ENCODE results near the gene RRAS2. TPM values are rescaled to one million over a fixed set of nuclear protein-coding genes. Genes with fewer than 3 reads are reported as not detected.

Gene RRAS2
- total RNA-seq, 4 donors from 2014 or later = 12.3 to 86.0 (median 41.7) TPM

DNA sequence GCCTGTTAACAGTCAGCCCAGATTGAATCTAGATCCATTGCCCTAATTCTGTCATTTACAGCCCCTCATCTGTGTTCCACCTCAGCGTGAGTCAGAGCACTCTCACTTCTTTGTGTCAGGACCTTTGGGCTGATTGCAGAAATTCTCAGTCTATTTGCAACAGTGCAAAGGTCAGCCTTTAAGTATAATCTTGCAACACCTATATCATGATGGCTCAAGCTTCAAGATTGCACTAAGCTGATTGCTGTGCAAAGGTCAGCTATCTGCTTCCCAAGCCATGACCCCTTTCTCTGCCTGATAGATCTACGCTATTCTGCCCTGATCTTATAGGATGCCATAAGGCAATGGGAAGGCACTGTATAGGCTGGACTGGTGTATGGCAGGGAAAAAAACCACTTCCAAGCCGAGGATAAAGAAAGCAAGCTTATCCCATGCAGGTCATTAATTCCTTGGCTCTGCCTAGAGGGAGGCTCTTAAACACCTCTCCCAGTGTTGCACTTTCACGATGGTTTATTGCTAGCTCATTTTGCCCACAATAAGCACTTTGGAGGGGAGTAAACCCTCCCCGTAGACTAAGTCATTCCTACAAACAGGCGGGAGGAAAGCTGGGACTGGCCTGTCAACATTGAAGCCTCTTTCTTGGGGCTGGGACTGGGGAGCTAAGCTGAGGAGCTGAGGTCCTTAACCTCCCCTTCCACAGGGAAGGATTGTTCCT lies 100.6 kb downstream of the RRAS2 start:
- 60% methylated on average over 6 of the region's 6 CpGs; no CpG with 5 or more reads in 1 of the 2 donors for WGBS, 2 donors (ENCODE audit: low coverage in 1 of 2)

DNA sequence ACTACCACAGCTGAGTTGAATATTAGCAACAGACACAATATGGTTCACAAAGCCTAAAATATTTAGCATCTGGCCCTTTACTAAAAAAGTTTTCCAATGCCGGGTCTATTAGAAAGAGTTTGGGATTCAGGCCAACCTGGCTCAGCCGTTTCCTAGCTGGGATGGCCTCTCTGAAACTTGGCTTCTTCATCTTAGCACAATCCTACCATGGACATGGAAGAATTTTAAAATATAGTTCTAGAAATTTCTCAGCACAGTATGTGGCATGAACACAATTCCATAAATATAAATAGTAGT lies 103.8 kb downstream of the RRAS2 start:
- Histone ChIP-seq H3K9me3 (no peaks in the 10 kb centered on the region), H3K27ac (no peak overlapping the region), H3K36me3 (no peaks in the 10 kb centered on the region), H3K4me3 (no peak overlapping the region), H3K27me3 (no peaks in the 10 kb centered on the region), H3K4me1 (peaks cover 0 to 23% (median 15%) of the 10 kb centered on the region in 4 donors)
- in situ Hi-C loops (cut with MboI; ENCODE audit: low pct_ligation_motif_present in 1 of 4, low pct_unique_long_range_greater_than_20kb in 1 of 4, low sequenced_read_pairs in 3 of 4) (loop anchor here in 1 of 4 donors (25.0 kb wide), 1 partner anchor 493 kb away; no protein-coding TSS in a partner anchor), intact Hi-C loops (cut with DNase I; ENCODE audit: low total_unique reads) (no loop called here)
- WGBS, 2 donors (ENCODE audit: low coverage in 1 of 2) = 31 to 32% methylated on average over 2 of the region's 2 CpGs
- DNase-seq = no peak
- TF ChIP-seq, protein P1, sequence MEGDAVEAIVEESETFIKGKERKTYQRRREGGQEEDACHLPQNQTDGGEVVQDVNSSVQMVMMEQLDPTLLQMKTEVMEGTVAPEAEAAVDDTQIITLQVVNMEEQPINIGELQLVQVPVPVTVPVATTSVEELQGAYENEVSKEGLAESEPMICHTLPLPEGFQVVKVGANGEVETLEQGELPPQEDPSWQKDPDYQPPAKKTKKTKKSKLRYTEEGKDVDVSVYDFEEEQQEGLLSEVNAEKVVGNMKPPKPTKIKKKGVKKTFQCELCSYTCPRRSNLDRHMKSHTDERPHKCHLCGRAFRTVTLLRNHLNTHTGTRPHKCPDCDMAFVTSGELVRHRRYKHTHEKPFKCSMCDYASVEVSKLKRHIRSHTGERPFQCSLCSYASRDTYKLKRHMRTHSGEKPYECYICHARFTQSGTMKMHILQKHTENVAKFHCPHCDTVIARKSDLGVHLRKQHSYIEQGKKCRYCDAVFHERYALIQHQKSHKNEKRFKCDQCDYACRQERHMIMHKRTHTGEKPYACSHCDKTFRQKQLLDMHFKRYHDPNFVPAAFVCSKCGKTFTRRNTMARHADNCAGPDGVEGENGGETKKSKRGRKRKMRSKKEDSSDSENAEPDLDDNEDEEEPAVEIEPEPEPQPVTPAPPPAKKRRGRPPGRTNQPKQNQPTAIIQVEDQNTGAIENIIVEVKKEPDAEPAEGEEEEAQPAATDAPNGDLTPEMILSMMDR (IDR thresholded peaks at IDR 0.05) = no peak
- TF ChIP-seq POLR2A (IDR thresholded peaks at IDR 0.05) = no peak
- no peak for TF ChIP-seq POLR2AphosphoS5 (IDR thresholded peaks at IDR 0.05)
- no peak for TF ChIP-seq EP300 (IDR thresholded peaks at IDR 0.05; ENCODE audit: low read depth)

More for the DNA sequence above, 100.6 kb downstream of the RRAS2 start:
- intact Hi-C loops (cut with DNase I; ENCODE audit: low total_unique reads) (no loop called here), in situ Hi-C loops (cut with MboI; ENCODE audit: low pct_ligation_motif_present in 1 of 4, low pct_unique_long_range_greater_than_20kb in 1 of 4, low sequenced_read_pairs in 3 of 4) (loop anchor here in 1 of 4 donors (25.0 kb wide), 1 partner anchor 496 kb away; no protein-coding TSS in a partner anchor)
- Histone ChIP-seq H3K4me3 (no peak overlapping the region), H3K4me1 (peaks cover 0 to 31% (median 15%) of the 10 kb centered on the region in 4 donors), H3K36me3 (no peaks in the 10 kb centered on the region), H3K27ac (peak overlapping the region; percentile 55 to 75 (median 71)), H3K9me3 (no peaks in the 10 kb centered on the region), H3K27me3 (no peaks in the 10 kb centered on the region)
- TF ChIP-seq POLR2AphosphoS5 (IDR thresholded peaks at IDR 0.05) = peak in 2 of 3 donors; percentile 48 to 74
- peak; percentile 51 for TF ChIP-seq POLR2A (IDR thresholded peaks at IDR 0.05)
- TF ChIP-seq EP300 (IDR thresholded peaks at IDR 0.05; ENCODE audit: low read depth) = no peak
- TF ChIP-seq, protein P1 (IDR thresholded peaks at IDR 0.05) = no peak
- peak; percentile 60 for DNase-seq

DNA sequence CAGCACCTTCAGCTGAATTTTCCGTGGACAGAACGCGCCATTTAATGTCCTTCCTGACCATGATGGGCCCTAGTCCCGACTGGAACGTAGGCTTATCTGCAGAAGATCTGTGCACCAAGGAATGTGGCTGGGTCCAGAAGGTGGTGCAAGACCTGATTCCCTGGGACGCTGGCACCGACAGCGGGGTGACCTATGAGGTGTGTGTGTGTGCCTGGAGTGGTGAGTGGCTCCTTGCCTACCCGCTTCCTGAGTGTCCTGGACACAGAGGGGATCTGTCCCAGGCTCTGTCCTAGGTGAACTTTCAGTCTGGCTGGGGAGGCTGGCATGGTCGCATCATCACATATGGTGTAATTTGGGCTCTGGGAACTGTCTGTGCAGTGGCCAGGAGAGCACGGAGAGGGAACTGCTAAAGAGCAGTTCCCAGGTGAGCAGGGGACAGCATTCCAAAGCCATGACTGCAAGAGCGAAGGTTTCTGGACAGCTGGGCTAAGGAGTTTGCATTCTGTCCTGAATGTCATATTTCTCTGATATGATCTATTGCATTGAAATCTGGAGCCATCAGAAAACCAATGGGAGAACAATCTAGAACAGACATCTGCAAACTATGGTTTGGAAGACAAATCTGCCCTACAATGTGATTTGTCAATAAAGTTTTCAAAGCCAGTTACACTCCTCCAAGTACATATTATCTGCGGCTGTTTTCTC lies 104.3 kb downstream of the RRAS2 start:
- H3K9me3 ChIP-seq = no peaks in the 10 kb centered on the region
- 82 to 100% methylated on average over 1 to 13 of the region's 13 CpGs for WGBS, 2 donors (ENCODE audit: low coverage in 1 of 2)
- TF ChIP-seq POLR2AphosphoS5 (IDR thresholded peaks at IDR 0.05) = no peak
- TF ChIP-seq, protein P1 (IDR thresholded peaks at IDR 0.05) = no peak
- no peak for TF ChIP-seq EP300 (IDR thresholded peaks at IDR 0.05; ENCODE audit: low read depth)
- TF ChIP-seq POLR2A (IDR thresholded peaks at IDR 0.05) = no peak
- intact Hi-C loops (cut with DNase I; ENCODE audit: low total_unique reads) (no loop called here), in situ Hi-C loops (cut with MboI; ENCODE audit: low pct_ligation_motif_present in 1 of 4, low pct_unique_long_range_greater_than_20kb in 1 of 4, low sequenced_read_pairs in 3 of 4) (loop anchor here in 1 of 4 donors (25.0 kb wide), 1 partner anchor 492 kb away; no protein-coding TSS in a partner anchor)
- H3K27ac ChIP-seq = no peak overlapping the region
- peaks cover 0 to 23% (median 14%) of the 10 kb centered on the region in 4 donors for H3K4me1 ChIP-seq
- no peaks in the 10 kb centered on the region for H3K27me3 ChIP-seq
- no peak overlapping the region for H3K4me3 ChIP-seq
- H3K36me3 ChIP-seq = no peaks in the 10 kb centered on the region
- DNase-seq = no peak

DNA sequence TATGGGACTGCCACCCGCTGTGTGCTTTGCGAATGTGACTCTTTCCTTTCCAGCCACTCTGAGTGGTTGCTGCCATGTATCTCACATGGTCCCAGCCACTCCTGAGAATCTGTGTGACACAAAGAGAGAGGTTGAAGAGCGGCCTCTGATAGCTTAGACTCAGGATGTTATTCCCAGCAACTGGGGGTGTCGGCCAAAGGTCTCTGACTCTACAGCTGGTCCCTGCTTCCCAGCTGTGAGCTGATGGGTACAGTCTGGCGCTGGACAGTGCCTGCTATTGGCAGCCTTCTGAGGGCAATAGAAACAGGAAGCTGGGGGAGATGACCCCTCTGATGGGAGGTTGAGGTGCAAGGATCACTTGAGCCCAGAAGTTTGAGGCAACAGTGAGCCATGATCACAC lies 105.1 kb downstream of the RRAS2 start:
- no peak for TF ChIP-seq POLR2A (IDR thresholded peaks at IDR 0.05)
- TF ChIP-seq, protein P1 (IDR thresholded peaks at IDR 0.05) = no peak
- no peak for TF ChIP-seq POLR2AphosphoS5 (IDR thresholded peaks at IDR 0.05)
- TF ChIP-seq EP300 (IDR thresholded peaks at IDR 0.05; ENCODE audit: low read depth) = no peak
- Histone ChIP-seq H3K27ac (no peak overlapping the region), H3K4me1 (peaks cover 0 to 15% (median 6%) of the 10 kb centered on the region in 4 donors), H3K36me3 (no peaks in the 10 kb centered on the region), H3K9me3 (no peaks in the 10 kb centered on the region), H3K4me3 (no peak overlapping the region), H3K27me3 (no peaks in the 10 kb centered on the region)
- in situ Hi-C loops (cut with MboI; ENCODE audit: low pct_ligation_motif_present in 1 of 4, low pct_unique_long_range_greater_than_20kb in 1 of 4, low sequenced_read_pairs in 3 of 4) = loop anchor here in 1 of 4 donors (25.0 kb wide), 1 partner anchor 492 kb away; no protein-coding TSS in a partner anchor
- intact Hi-C loops (cut with DNase I; ENCODE audit: low total_unique reads) = no loop called here
- WGBS, 2 donors (ENCODE audit: low coverage in 1 of 2) = 83% methylated on average over 5 of the region's 5 CpGs; no CpG with 5 or more reads in 1 of the 2 donors
- DNase-seq = no peak

Measured in transverse colon (tissue), 4 donors.